Mesenchymal stem cell (in vitro differentiated cells and primary cell): ENCODE results near the gene RBCK1.

Experiments
- DNase-seq: peaks from one replicate; pipeline ENCODE4 v3.0.0-alpha.2; 2013
- H2AFZ ChIP-seq: one replicate; pipeline ENCODE4 v1.6.1; 2013; ENCODE audit warnings: low read depth, mild to moderate bottlenecking, control low read depth, inconsistent platforms, low read length, moderate library complexity
- H2AK5ac ChIP-seq: 2 replicates; pipeline ENCODE4 v1.6.1; 2013; ENCODE audit warnings: low read length, moderate library complexity, mild to moderate bottlenecking, inconsistent platforms; ENCODE audit not compliant: severe bottlenecking
- H2BK120ac ChIP-seq: one replicate; pipeline ENCODE4 v1.6.1; 2013; ENCODE audit warnings: low read depth, mild to moderate bottlenecking, inconsistent platforms, low read length, moderate library complexity
- H2BK12ac ChIP-seq, 2 experiments: one replicate each; pipeline ENCODE4 v1.6.1; 2013; ENCODE audit warnings: inconsistent platforms in 2 of 2, low read length in 2 of 2, mild to moderate bottlenecking in 2 of 2, moderate library complexity in 2 of 2, control low read depth in 1 of 2
- H2BK15ac ChIP-seq: one replicate; pipeline ENCODE4 v1.6.1; 2013; ENCODE audit warnings: mild to moderate bottlenecking, low read depth, inconsistent platforms; ENCODE audit not compliant: poor library complexity, severe bottlenecking
- H2BK5ac ChIP-seq: 2 replicates; pipeline ENCODE4 v1.6.1; 2013; ENCODE audit warnings: low read depth, mild to moderate bottlenecking, low read length, control low read depth, inconsistent platforms; ENCODE audit not compliant: poor library complexity, severe bottlenecking
- H3K14ac ChIP-seq, 2 experiments: one replicate each; pipeline ENCODE4 v1.6.1; 2013; ENCODE audit warnings: inconsistent platforms in 2 of 2, low read length in 2 of 2, control low read depth in 1 of 2, mild to moderate bottlenecking in 1 of 2, moderate library complexity in 1 of 2
- H3K18ac ChIP-seq, 2 experiments: one replicate each; pipeline ENCODE4 v1.6.1; 2013; ENCODE audit warnings: inconsistent platforms in 2 of 2, low read length in 2 of 2, control low read depth in 1 of 2, low read depth in 1 of 2, mild to moderate bottlenecking in 1 of 2
- H3K23ac ChIP-seq, 2 experiments: one replicate each; pipeline ENCODE4 v1.6.1; 2013; ENCODE audit warnings: inconsistent platforms in 2 of 2, low read length in 2 of 2, mild to moderate bottlenecking in 2 of 2, moderate library complexity in 2 of 2, control low read depth in 1 of 2
- H3K27ac ChIP-seq: 2 replicates; pipeline ENCODE4 v1.5.1; 2013; ENCODE audit warnings: mild to moderate bottlenecking, moderate library complexity, low read length, control low read depth, inconsistent platforms; ENCODE audit not compliant: poor library complexity, severe bottlenecking
- H3K27me3 ChIP-seq, 2 experiments: 2 replicates each; pipeline versions ENCODE4 v1.6.1 to v1.7.0; 2013; ENCODE audit warnings: low read length in 2 of 2, mild to moderate bottlenecking in 2 of 2, moderate library complexity in 2 of 2, control low read depth in 1 of 2, inconsistent platforms in 1 of 2; ENCODE audit not compliant: control insufficient read depth in 1 of 2, insufficient read depth in 1 of 2
- H3K36me3 ChIP-seq, 2 experiments: 2 replicates each; pipeline versions ENCODE4 v1.6.1 to v1.7.0; 2013; ENCODE audit warnings: low read length in 2 of 2, control low read depth in 1 of 2, inconsistent platforms in 1 of 2, low read depth in 1 of 2, mild to moderate bottlenecking in 1 of 2; ENCODE audit not compliant: insufficient read depth in 2 of 2, control insufficient read depth in 1 of 2
- H3K4ac ChIP-seq, 2 experiments: one replicate each; pipeline ENCODE4 v1.6.1; 2013; ENCODE audit warnings: inconsistent platforms in 2 of 2, low read length in 2 of 2, mild to moderate bottlenecking in 2 of 2, moderate library complexity in 2 of 2, control low read depth in 1 of 2, low read depth in 1 of 2
- H3K4me1 ChIP-seq: 2 replicates; pipeline ENCODE4 v1.6.1; 2013; ENCODE audit warnings: low read depth, low read length, control low read depth; ENCODE audit not compliant: control insufficient read depth, insufficient read depth
- H3K4me2 ChIP-seq: 2 replicates; pipeline ENCODE4 v1.6.1; 2013; ENCODE audit warnings: low read length, mild to moderate bottlenecking, inconsistent platforms; ENCODE audit not compliant: poor library complexity, severe bottlenecking
- H3K4me3 ChIP-seq, 2 experiments: 2 replicates each; pipeline versions ENCODE4 v1.5.1 to v1.7.0; 2013; ENCODE audit warnings: low read length in 2 of 2, mild to moderate bottlenecking in 2 of 2, control low read depth in 1 of 2, low read depth in 1 of 2; ENCODE audit not compliant: insufficient read depth in 1 of 2
- H3K79me1 ChIP-seq: replicated peaks from 2 replicates; pipeline ENCODE4 v1.6.1; 2013; ENCODE audit warnings: mild to moderate bottlenecking, control low read depth, low read length, inconsistent platforms; ENCODE audit not compliant: poor library complexity, severe bottlenecking
- H3K9ac ChIP-seq: 2 replicates; pipeline ENCODE4 v1.7.0; 2013; ENCODE audit warnings: mild to moderate bottlenecking, low read length, moderate library complexity
- H3K9me3 ChIP-seq: 2 replicates; pipeline ENCODE4 v1.7.0; 2013; ENCODE audit warnings: mild to moderate bottlenecking, low read length; ENCODE audit not compliant: control insufficient read depth
- H4K8ac ChIP-seq: one replicate; pipeline ENCODE4 v1.6.1; 2013; ENCODE audit warnings: inconsistent platforms, mild to moderate bottlenecking, low read length, moderate library complexity
- H4K91ac ChIP-seq: one replicate; pipeline ENCODE4 v1.6.1; 2013; ENCODE audit warnings: mild to moderate bottlenecking, low read length, inconsistent platforms
- WGBS: methylation state at CpG from one replicate; pipeline ENCODE4 v1.1.7; 2013; ENCODE audit warnings: mixed read lengths; 5-methylcytosine and 5-hydroxymethylcytosine counted together

The RBCK1 gene

DNA sequence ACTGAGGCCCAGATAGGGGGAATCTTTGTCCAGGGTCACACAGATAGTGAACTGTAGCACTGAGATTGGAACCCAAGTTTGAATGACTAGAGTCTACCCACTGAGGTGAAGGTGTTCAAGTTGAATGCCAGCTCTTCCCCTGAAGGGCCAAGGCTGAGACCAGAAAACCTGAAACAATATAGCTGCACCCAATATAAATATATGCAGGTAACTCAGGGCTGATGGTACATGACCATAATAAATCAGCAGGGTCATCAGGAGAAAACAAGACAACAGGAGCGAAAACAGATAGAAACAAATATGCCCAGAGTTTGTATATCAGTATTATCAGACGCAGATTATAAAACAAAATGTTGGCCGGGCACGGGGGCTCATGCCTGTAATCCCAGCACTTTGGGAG is 4.0 kb upstream of the RBCK1 start:
- no peak overlapping the region for H3K14ac ChIP-seq
- H3K4me3 ChIP-seq, result no peak overlapping the region
- no peak overlapping the region for H3K9ac ChIP-seq
- H2BK120ac ChIP-seq, result no peak overlapping the region
- no peak overlapping the region for H3K4me2 ChIP-seq
- no peak overlapping the region for H2BK5ac ChIP-seq
- no peaks in the 10 kb centered on the region for H3K27me3 ChIP-seq
- H3K79me1 ChIP-seq, result peaks cover 7% of the 10 kb centered on the region
- H2AFZ ChIP-seq, result no peak overlapping the region
- peaks cover 15% of the 10 kb centered on the region for H3K4me1 ChIP-seq
- H3K18ac ChIP-seq, result no peak overlapping the region
- H3K4ac ChIP-seq, result no peak overlapping the region
- no peak overlapping the region for H3K27ac ChIP-seq
- no peak overlapping the region for H4K8ac ChIP-seq
- peaks cover 0 to 5% of the 10 kb centered on the region in 2 experiments for H3K36me3 ChIP-seq
- H3K9me3 ChIP-seq, result no peaks in the 10 kb centered on the region
- no peak overlapping the region for H2AK5ac ChIP-seq
- WGBS, result 96% methylated on average over 4 of the region's 4 CpGs
- H2BK12ac ChIP-seq, result no peak overlapping the region
- H3K23ac ChIP-seq, result no peak overlapping the region
- no peak for DNase-seq
- H4K91ac ChIP-seq, result no peak overlapping the region
- no peak overlapping the region for H2BK15ac ChIP-seq

DNA sequence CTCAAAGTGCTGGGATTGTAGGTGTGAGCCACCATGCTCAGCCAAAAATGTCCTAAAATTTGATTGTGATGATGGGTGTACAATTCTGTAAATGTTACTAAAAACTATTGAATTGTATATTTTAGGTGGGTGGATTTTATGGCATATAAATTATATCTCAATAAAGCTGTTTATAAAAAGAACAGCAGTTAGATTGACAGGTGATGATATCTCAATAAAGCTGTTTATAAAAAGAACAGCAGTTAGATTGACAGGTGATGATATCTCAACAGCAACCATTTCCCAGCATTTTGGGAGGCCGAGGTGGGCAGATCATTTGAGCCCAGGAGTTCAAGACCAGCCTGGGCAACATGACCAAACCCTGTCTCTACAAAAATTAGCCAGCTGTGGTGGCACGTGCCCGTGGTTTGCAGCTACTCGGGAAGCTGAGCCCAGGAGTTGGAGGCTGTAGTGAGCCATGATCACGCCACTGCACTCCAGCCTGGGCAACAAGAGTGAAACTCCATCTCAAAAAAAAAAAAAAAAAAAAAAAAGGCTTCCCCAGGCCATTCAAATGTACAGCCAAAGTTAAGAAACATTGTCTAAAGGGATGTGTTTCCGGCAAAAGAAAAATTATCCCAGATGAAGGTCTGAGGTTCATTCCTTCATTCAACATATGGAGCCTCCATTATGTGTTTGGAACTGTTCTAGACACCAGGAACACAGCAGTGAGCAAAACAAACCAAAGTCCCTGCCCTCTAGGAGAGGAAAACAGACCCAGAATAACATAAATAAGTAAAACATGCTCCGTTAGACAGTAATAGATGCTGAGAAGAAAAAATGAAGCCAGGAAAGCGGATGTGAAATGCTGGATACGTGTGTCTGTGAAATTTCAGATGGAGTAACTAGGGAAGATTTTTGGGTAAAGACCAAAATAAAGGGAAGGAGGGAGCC is 1.6 kb upstream of the RBCK1 start:
- Histone ChIP-seq H3K9ac (peak overlapping the region; percentile 86), H4K8ac (no peak overlapping the region), H3K23ac (no peak overlapping the region), H2AK5ac (no peak overlapping the region), H3K4me2 (no peak overlapping the region), H4K91ac (no peak overlapping the region), H3K9me3 (no peaks in the 10 kb centered on the region), H3K36me3 (peaks cover 16 to 17% of the 10 kb centered on the region in 2 experiments), H3K4me1 (peaks cover 16% of the 10 kb centered on the region), H3K18ac (no peak overlapping the region), H3K4ac (no peak overlapping the region), H2BK5ac (no peak overlapping the region), H2BK12ac (no peak overlapping the region), H3K27ac (no peak overlapping the region), H3K4me3 (peak overlapping the region in 1 of 2 experiments; percentile 76), H2BK120ac (no peak overlapping the region), H2BK15ac (no peak overlapping the region), H3K79me1 (peaks cover 11% of the 10 kb centered on the region), H3K27me3 (no peaks in the 10 kb centered on the region), H3K14ac (no peak overlapping the region), H2AFZ (no peak overlapping the region)
- WGBS, result 81% methylated on average over 9 of the region's 9 CpGs
- DNase-seq, result no peak

DNA sequence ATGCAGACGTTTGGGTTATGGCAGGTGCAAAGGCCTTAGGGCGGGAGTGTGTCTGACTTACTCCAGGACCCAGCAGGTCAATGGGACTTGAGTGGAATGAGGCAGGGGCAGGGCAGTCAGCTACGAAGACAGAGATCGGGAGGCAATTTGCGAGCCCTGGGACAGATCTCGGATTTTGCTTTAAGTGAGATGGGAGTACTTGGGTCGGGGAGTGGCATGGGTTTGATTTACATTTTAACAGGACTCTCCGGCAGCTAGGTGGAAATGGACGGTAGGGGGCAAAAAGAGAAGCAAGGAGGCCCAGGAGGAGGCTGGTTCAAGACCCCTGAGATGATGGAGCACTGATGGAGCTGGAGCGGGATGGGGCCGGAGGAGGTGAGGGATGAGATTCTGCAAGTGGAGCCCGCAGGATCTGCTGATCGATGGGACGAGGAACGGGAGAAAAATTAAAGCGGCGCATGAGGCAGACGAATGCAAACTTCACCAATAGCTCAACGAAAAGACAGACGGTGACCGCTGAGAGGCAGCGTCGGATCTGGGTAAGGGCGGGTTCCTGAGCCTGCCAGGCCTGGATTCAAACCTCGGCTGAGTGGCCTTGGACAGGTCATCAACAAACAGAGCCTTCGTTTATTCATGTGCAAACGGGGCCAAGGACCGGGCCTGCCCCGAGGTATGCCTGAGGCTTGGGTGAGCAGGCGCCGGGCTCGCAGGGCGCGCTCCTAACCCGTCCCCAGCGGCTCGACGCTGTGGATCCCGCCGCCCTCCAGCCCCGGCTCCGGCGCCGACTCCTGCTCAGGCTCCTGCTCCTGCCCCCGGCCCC is 756 bp upstream of the RBCK1 start:
- Histone ChIP-seq H3K4ac (peak overlapping the region; percentile 35 to 73), H3K4me3 (peak overlapping the region; percentile 54 to 76), H2AFZ (peak overlapping the region; percentile 29), H2BK120ac (no peak overlapping the region), H4K8ac (peak overlapping the region; percentile 61), H3K14ac (peak overlapping the region; percentile 12 to 86), H2AK5ac (peak overlapping the region; percentile 77), H2BK5ac (no peak overlapping the region), H2BK12ac (peak overlapping the region; percentile 31 to 49), H3K79me1 (peaks cover 15% of the 10 kb centered on the region), H3K9ac (peak overlapping the region; percentile 86), H3K18ac (peak overlapping the region; percentile 45 to 85), H3K23ac (peak overlapping the region in 1 of 2 experiments; percentile 83), H3K4me1 (peaks cover 14% of the 10 kb centered on the region), H3K27ac (peak overlapping the region; percentile 85), H4K91ac (peak overlapping the region; percentile 61), H3K36me3 (peaks cover 22 to 24% of the 10 kb centered on the region in 2 experiments), H2BK15ac (no peak overlapping the region), H3K9me3 (no peaks in the 10 kb centered on the region), H3K27me3 (no peaks in the 10 kb centered on the region), H3K4me2 (peak overlapping the region; percentile 93)
- DNase-seq, result peak; percentile 83
- WGBS, result 5% methylated on average over 26 of the region's 45 CpGs
